ENCODE data around the gene SKP2. TPM values are rescaled to one million over a fixed set of nuclear protein-coding genes. Genes with fewer than 3 reads are reported as not detected.

The SKP2 gene
- total RNA-seq, 1 experiment from 2014 or later = 90.0 TPM

Other genes with a start within 250 kb of the SKP2 start
- gene CAPSL, start 213.5 kb upstream of the SKP2 start, total RNA-seq (2014; rRNA removed; shearing (Covaris generic)) = not detected in 2 replicates
- gene UGT3A1, start 160.7 kb upstream of the SKP2 start, total RNA-seq (2014; rRNA removed; shearing (Covaris generic)) = 0.87 and 2.1 TPM in 2 replicates
- gene UGT3A2, start 85.2 kb upstream of the SKP2 start, total RNA-seq (2014; rRNA removed; shearing (Covaris generic)) = 4.7 and 6.5 TPM in 2 replicates
- 4.1 and 5.0 TPM in 2 replicates for gene LMBRD2, start 224 bp upstream of the SKP2 start, total RNA-seq (2014; rRNA removed; shearing (Covaris generic))
- 15.3 and 16.0 TPM in 2 replicates for gene NADK2, start 89.8 kb downstream of the SKP2 start, total RNA-seq (2014; rRNA removed; shearing (Covaris generic))
- gene RANBP3L, start 149.8 kb downstream of the SKP2 start, total RNA-seq (2014; rRNA removed; shearing (Covaris generic)) = not detected in 2 replicates